ENCODE data around the gene TEDC1. TPM values are rescaled to one million over a fixed set of nuclear protein-coding genes. Genes with fewer than 3 reads are reported as not detected.

TEDC1 gene
- 2.7 and 4.8 TPM in 2 replicates for total RNA-seq

DNA sequence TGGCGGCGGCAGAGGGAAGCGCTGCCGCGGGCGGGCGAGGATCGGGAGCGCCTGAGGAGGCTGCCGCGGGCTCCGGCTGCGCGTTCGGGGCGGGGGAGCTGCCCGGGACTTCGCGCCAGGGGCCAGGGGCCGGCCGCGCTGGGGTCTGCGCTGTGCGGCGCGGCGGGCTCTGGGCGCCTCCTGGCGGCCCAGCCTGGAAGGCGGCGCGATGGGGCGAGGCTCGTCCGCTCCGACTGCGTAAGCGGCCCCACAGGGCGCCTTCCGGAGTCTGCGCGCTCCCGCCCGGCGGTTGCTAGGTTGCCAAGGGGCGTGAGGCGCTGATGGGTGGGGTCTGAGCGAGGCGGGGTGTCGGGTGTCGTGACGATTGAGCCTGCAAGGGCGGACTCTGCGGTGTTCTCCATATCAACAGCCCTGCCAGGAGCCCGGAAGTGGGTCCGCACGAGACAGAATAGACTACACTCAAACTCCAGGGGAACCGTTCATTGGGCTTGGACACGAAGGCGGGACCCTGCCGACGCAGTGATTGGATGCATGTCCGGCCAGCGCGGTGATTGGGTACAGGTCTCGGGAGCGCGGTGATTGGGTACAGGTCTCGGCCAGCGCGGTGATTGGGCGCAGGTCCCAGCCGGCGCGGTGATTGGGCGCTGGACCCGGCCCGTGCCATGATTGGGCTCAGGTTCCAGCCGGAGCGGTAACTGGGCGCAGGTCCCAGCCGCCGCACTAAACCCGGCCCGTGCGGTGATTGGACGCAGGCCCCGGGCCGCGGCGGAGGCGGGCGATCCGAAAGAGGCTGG is at the start of gene TEDC1:
TEDC1 (plus strand) TSS at position 675 of the 794 bp plus-strand sequence. CDS start 130 bp downstream, outside the sequence.

DNA sequence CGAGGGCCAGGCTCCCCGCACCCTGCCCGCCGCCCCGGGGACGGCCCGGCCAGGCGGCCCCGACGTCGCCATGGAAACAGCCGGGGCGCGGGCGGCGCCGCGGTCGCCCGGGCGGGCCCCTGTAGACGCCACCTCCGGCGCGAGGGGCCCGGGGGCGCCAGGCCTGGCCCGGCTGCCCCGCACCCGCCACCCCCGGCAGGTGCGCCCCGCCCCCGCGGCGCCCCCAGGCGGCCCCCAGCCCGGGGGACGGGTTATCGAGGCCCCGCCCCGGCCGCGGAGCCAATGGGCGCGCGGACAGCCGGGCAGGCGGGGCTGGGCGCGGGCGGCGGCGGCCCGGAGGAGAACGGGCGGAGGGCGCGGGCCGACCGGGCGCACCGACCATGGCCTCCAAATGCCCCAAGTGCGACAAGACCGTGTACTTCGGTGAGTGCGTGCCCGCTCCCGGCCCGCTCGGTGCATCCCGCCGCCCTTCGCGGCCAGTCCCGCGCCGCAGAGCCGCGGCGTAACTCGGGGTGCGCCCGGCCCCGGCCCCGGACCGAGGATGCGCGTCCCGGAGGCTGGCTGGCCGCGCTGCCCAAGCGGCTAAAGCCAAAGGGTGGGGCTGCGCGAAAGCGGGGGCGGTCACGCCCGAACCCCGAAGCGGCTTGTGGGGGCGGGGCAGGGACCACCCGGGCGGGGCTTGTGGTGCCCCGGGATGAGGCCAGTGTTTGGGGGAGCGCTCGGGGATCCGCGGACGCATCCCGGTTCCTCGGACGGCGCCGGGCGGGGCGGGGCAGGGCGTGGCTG is 16.4 kb upstream of the TEDC1 start, which contains the start of gene CRIP2:
CRIP2 (plus strand) TSS at position 339 of the 786 bp plus-strand sequence; CDS start at position 381, 42 bp downstream.

GRCh38 chr14:105486163-105486973 is 4.7 kb upstream of the TEDC1 start, which contains the start of gene CRIP1:
Gene CRIP1 (plus strand): TSS chr14:105486886. CDS start chr14:105487260, 374 bp downstream.

DNA sequence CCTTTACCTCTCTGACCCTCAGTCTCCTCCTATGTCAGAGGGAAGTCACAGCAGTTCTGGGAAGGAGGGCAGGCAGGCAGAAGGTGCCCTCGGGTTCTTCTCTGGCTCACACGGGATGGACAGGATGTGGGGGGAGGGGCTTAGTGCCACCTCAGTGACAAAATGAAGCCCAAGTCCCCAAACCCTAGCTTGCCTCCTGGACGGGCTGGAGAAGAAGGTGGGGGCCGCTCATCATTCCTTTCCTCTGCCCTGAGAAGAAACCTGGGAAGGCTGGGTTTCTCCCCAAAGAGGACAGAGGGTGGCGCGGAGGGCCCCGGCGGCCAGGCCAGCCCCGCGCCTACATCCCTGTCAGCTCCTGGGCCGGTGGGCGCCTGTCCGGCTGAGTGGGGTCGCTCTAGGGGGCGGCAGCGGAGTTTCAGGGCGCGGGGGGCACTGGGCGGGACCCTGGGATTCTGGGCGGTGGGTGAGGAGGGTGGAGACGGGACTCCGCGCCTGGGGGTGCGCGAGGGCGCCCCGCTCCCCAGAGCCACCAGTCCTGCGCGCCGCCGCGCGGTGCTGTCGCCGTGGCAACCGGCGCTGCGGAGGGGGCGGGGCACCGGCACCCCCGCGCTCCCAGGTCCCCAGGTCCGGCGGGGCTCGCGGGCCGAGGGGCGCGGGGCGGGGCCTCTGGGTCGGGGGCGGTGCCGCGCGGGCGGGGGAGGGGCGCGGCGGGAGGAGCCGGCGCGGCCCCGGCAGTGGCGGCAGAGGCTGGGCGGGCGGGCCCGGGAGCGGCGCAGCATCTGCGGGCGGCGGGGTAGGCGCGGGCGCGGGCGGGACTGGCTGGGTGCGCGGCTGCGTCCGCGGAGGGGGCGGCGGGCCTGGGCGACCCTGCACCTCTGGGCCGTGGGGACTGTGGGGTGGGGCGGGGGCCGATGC is 35.1 kb downstream of the TEDC1 start, which contains the start of gene TMEM121:
TMEM121 (plus strand) TSS at position 723 of the 915 bp plus-strand sequence. CDS start 2,252 bp downstream, outside the sequence.

Other genes with a start within 250 kb of the TEDC1 start
- 51.9 and 61.2 TPM in 2 replicates for gene BTBD6, start 242.7 kb upstream of the TEDC1 start, total RNA-seq
- gene BRF1, start 190.2 kb upstream of the TEDC1 start, total RNA-seq, result 36.5 and 46.7 TPM in 2 replicates
- gene PACS2, start 176.5 kb upstream of the TEDC1 start, total RNA-seq, result 50.5 and 67.2 TPM in 2 replicates
- gene TEX22, start 92.7 kb upstream of the TEDC1 start, total RNA-seq, result 0.09 and 0.30 TPM in 2 replicates
- gene MTA1, start 71.4 kb upstream of the TEDC1 start, total RNA-seq, result 27.9 and 53.8 TPM in 2 replicates
- 13.1 and 34.2 TPM in 2 replicates for gene CRIP2, start 16.4 kb upstream of the TEDC1 start, total RNA-seq
- gene CRIP1, start 4.4 kb upstream of the TEDC1 start, total RNA-seq, result 0.14 TPM in 1 of 2 replicates, not detected in the other
- gene TMEM121, start 35.3 kb downstream of the TEDC1 start, total RNA-seq, result 6.7 and 11.3 TPM in 2 replicates

All from smooth muscle cell of the umbilical artery (primary cell).